Right renal pelvis (tissue), 4 donors: ENCODE data around the gene VRK1. TPM values are rescaled to one million over a fixed set of nuclear protein-coding genes. Genes with fewer than 3 reads are reported as not detected.
"Not testable (repeated sequence)": the region's sequence is repeated elsewhere in the genome, so short reads cannot be mapped to it uniquely, and the experiment has no call there.

Experiments used
- DNase-seq, 4 donors: peaks; one replicate each; pipeline ENCODE4 v3.0.0-alpha.2; 2013; ENCODE audit warnings: low read depth in 4 of 4, low spot score in 3 of 4, missing footprints in 1 of 4
- polyA plus RNA-seq, 4 donors: library from polyadenylated mRNA; unstranded; fragments of 120-200 nt; gene quantifications; one replicate each; pipeline ENCODE4 v1.2.1, GENCODE V29; 2013; ENCODE audit not compliant: insufficient read length in 4 of 4

VRK1 gene
- polyA plus RNA-seq, 4 donors = 21.1 to 26.6 (median 24.4) TPM

DNA sequence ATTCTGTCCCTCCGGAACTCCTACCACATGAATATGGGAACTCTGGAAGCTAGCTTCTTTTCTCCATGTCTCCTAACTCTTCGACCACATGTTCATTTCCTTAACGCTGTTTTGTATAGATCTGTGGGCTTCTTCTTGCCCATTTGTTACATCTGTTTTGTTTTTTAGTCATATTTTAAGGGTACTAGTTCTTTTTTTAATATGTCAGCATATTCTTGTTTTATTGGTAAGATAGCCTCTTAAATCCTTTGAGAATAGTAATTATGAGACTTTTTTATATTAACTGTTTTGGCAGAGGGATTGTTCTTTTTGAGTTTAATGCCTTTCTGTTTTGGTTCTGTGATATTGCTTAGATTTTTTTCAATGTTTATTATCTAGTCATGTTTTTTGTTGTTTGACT lies 70.5 kb downstream of the VRK1 start:
- no peak for DNase-seq

DNA sequence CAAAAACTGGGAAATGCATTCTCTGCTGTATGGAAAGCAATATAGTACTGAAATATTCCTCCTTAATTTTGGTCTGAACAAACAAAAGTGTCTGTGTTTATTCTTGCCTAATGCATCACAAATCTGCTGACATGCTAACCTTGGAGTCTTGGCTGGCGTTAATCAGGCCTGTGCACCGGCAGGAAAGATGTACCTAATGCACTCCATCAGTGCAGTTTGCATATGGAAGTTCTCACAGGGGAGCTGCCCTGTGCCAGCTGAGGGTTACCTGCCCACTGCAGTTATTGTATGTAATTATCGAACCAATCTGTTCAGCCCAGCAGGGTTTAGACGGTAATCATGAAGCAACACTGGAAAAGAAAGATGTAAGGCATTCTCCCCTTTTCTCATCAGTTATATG lies 76.9 kb downstream of the VRK1 start:
- DNase-seq = no peak

GRCh38 chr14:96876747-96877146 lies 79.6 kb downstream of the VRK1 start:
- DNase-seq = no peak

GRCh38 chr14:96881713-96882112 lies 84.5 kb downstream of the VRK1 start:
- DNase-seq = no peak

- not testable (repeated sequence) for DNase-seq
These were observed 86.8 kb downstream of the VRK1 start for GRCh38 chr14:96883974-96884373.

GRCh38 chr14:96888158-96888557 lies 91.0 kb downstream of the VRK1 start:
- no peak for DNase-seq

DNA sequence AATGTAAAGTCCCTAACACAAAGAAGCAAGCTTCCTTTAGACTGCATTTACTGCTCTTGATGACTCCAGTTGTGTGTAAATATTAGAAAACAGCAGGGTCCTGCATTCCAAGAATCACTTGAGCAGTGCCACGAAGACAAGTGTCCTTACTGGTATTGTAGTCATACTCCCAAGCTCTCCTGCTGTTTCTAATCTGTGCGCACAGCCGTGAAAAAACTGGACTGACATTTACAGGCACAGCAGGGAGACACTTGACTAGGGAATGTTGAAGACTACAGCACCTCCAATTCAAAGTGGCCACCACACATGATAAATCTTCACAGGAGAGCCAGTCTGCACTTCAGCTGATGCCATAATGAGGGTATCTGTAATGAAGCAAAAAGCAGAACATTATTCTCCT lies 91.4 kb downstream of the VRK1 start:
- DNase-seq = no peak

- DNase-seq = no peak
These were observed 91.9 kb downstream of the VRK1 start for GRCh38 chr14:96889091-96889490.

DNA sequence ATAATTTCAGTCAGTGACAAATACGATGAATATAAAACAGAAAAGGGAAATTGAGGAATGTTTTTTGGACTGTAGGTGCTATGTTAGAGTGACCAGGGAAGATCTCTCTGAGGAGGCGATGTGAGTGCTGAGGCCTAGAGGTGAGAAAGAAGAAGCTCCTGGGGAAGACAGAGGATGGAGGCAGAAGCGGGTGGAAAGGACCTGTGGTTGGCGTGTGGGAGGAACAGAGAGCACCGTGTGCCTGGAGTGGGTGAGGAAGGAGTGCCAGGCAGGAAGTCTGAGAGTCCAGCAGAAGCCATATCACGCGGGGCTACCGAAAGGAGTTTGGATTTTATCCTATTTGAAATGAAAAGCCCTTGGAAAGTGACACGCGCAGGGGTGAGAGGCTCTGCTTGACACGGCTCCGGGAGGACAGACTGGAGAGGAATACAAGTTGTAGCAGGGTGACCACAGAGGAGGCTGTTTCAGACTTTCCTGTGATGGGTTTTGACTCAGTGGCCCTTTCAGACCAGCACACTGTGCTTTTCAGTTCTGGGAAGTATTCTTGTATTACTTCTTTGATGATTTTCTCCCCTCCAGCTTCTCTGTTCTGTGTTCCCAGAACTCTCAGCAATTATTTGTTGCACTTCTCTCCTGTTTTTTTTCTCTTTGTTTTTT lies 96.9 kb downstream of the VRK1 start:
- no peak for DNase-seq

DNA sequence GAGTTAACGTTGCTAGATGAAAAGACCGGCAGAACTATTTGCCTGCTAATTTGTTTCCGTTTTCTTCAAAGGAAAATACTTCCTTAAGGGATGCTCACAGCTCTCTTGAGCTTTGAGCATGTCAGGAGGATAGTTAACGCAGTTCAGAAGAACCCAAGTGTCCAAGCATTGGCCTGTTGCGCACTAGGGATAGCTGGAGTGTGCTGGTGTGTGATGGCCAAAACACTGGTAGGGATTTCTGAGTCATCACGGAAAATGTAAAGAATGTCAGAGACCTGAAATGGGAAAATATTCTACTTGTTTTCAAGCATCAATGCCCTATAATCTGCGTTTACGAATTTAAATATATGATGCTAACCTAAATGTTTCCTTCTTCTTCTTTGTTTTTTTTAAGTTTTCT lies 97.8 kb downstream of the VRK1 start:
- no peak for DNase-seq

- no peak for DNase-seq
These were observed 98.6 kb downstream of the VRK1 start for GRCh38 chr14:96895658-96896271.

DNA sequence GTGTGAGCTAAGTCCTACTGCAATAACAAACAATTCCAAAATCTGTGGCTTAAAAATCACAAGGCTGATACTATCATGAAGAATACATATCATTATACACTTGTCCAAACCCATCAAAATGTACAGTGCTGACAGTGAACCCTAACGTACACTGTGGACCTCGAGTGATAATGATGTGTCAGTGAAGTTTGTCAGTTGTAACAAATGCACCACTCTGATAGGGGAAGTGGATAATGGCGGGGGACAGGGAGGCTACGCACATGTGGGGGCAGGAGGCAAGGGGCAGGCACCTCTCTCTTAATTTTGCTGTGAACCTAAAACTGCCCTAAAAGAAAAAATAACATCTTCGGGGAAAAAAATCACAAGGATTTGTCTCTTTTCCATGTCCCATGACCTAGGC lies 100.0 kb downstream of the VRK1 start:
- no peak for DNase-seq

GRCh38 chr14:96901227-96901626 lies 104.0 kb downstream of the VRK1 start:
- DNase-seq = no peak

GRCh38 chr14:96902004-96902403 lies 104.8 kb downstream of the VRK1 start:
- no peak for DNase-seq

DNA sequence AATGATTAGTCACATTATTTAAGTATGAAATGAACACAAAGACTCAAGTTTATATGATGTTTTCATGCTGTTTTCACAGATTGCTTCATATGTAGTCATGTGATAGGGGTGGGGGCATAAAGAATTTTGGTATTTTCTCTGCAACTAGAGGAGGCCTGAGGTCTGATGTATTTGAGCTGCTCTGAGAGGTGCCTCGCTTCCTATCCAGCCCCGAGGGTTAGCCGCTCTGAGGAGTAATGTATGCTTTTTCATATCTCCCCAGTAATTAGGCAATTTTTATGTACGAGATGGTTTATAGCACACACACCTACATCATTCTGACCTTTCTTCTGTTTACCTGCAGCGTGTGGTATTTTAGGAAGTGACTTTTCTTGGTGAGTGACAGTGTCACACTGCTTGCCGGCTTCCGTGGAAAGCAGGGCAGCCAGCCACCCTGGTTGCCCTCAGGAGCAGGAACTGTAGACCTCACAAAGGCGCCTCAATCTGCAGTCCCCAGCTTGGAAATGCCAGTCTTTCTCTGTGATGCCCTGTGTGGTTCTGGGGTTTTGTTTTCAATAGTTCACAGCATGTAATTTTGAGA lies 106.4 kb downstream of the VRK1 start:
- DNase-seq = no peak

GRCh38 chr14:96904201-96904600 lies 107.0 kb downstream of the VRK1 start:
- DNase-seq = no peak

- DNase-seq = no peak
These were observed 107.9 kb downstream of the VRK1 start for GRCh38 chr14:96905065-96905464.

DNA sequence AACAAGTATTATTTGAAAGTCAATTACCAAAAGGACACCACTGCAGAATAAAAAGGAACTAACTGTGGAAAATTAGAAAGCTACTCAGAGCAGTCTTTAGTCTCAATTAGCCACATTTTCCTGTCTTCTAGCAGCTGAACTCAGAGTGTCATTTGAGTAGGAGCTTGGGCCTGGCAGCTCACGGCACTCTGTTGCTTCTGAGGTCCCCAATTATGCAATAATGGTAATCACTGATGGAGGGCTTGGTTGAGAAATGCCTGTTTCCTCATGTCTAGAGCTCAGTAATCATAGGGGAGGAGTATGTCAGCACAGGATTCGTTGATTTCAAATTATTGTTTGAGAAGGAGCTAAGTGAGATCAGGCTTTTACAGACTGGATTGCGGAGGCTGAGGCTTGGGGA lies 108.6 kb downstream of the VRK1 start:
- no peak for DNase-seq

GRCh38 chr14:96906434-96906833 lies 109.3 kb downstream of the VRK1 start:
- DNase-seq = no peak

- no peak for DNase-seq
These were observed 112.7 kb downstream of the VRK1 start for GRCh38 chr14:96909841-96910364.

DNA sequence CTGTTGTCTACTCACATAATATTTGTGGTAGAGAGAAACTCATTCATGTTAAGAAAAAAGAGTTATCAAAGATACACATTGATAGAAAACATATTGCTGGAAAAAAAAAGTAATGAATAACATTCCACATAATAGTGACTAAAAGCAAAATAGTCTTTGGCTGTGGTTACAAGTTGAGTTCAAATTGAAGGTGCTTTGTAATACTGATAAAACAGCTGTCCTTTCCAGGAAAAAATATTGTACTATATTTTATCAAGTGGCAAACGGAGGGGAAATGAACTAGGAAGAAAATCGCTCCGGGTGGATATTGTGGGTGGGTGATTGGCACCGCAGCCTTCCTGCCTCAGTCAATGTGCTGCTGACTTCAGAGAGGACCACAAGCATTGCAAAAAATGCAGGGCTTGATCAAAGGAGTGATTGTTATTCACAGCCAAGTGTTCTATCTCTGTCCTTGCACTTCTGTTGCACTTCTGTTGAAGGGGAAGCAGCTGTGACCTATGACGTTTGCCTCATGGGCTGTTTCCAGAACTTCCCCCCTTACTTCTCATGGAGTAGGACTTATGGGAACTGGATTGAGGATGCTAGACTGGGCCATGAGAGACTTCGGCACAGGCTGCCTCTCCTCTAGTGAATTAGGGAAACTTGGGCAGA lies 114.4 kb downstream of the VRK1 start:
- DNase-seq = no peak
